Osteocyte (in vitro differentiated cells): Measurements from ENCODE around the gene CNDP1. TPM values are rescaled to one million over a fixed set of nuclear protein-coding genes. Genes with fewer than 3 reads are reported as not detected.

Experiments used
- DNase-seq: peaks from one replicate; pipeline ENCODE4 v3.0.0; 2021; ENCODE audit warnings: mixed read lengths; ENCODE audit not compliant: unreplicated experiment; ENCODE audit errors: extremely low spot score
- H3K27ac Mint-ChIP-seq: one replicate; pipeline ENCODE4 v1.8.0; 2021; ENCODE audit warnings: mild to moderate bottlenecking, mixed read lengths; ENCODE audit not compliant: unreplicated experiment
- H3K27me3 Mint-ChIP-seq: one replicate; pipeline ENCODE4 v1.8.0; 2021; ENCODE audit warnings: mixed read lengths; ENCODE audit not compliant: unreplicated experiment
- H3K36me3 Mint-ChIP-seq: one replicate; pipeline ENCODE4 v1.8.0; 2021; ENCODE audit warnings: mixed read lengths; ENCODE audit not compliant: unreplicated experiment
- H3K4me1 Mint-ChIP-seq: one replicate; pipeline ENCODE4 v1.8.0; 2021; ENCODE audit warnings: mixed read lengths; ENCODE audit not compliant: unreplicated experiment
- H3K4me3 Mint-ChIP-seq: one replicate; pipeline ENCODE4 v1.8.0; 2021; ENCODE audit warnings: mild to moderate bottlenecking, moderate library complexity, mixed read lengths; ENCODE audit not compliant: unreplicated experiment
- H3K9me3 Mint-ChIP-seq: one replicate; pipeline ENCODE4 v1.8.0; 2021; ENCODE audit warnings: mixed read lengths; ENCODE audit not compliant: unreplicated experiment
- CTCF ChIP-seq: fragments of 200-600 bp; sonication (generic); IDR thresholded peaks from 2 replicates; pipeline ENCODE4 v1.5.0; 2021; ENCODE audit warnings: antibody characterized with exemption, mild to moderate bottlenecking, moderate library complexity
- total RNA-seq: library from RNA; stranded (reverse); gene quantifications from 2 replicates; pipeline ENCODE4 v1.2.1, GENCODE V29; 2021

Gene CNDP1
- total RNA-seq, 1 donor from 2014 or later, result not detected

- TF ChIP-seq CTCF, result no peak
- DNase-seq, result no peak
- Mint-ChIP-seq H3K27ac (no peak overlapping the region), H3K27me3 (no peaks in the 10 kb centered on the region), H3K9me3 (no peaks in the 10 kb centered on the region), H3K4me1 (peaks cover 5% of the 10 kb centered on the region), H3K36me3 (peaks cover 28% of the 10 kb centered on the region), H3K4me3 (no peak overlapping the region)
These were observed 99.5 kb downstream of the CNDP1 start for GRCh38 chr18:74633652-74634352.

GRCh38 chr18:74635224-74635975, 101.1 kb downstream of the CNDP1 start:
- TF ChIP-seq CTCF, result no peak
- H3K4me1 Mint-ChIP-seq, result peaks cover 5% of the 10 kb centered on the region
- H3K9me3 Mint-ChIP-seq, result no peaks in the 10 kb centered on the region
- no peak overlapping the region for H3K4me3 Mint-ChIP-seq
- H3K36me3 Mint-ChIP-seq, result peaks cover 28% of the 10 kb centered on the region
- no peaks in the 10 kb centered on the region for H3K27me3 Mint-ChIP-seq
- no peak for DNase-seq
- no peak overlapping the region for H3K27ac Mint-ChIP-seq

Other genes starting within 250 kb of the CNDP1 start
- 28.2 and 33.2 TPM in 2 replicates for gene CYB5A, start 242.5 kb upstream of the CNDP1 start, total RNA-seq
- gene C18orf63, start 218.7 kb upstream of the CNDP1 start, total RNA-seq, result not detected in 2 replicates
- not detected in 2 replicates for gene DIPK1C, start 77.2 kb upstream of the CNDP1 start, total RNA-seq
- gene CNDP2, start 38.1 kb upstream of the CNDP1 start, total RNA-seq, result 75.2 and 78.8 TPM in 2 replicates
- 13.6 and 14.2 TPM in 2 replicates for gene ZNF407, start 63.4 kb downstream of the CNDP1 start, total RNA-seq